Activated CD4-positive, alpha-beta T cell treated with anti-CD3 and anti-CD28 coated beads, Interleukin-2, amount 50 U/mL, for 24 hours (primary cell): ENCODE results near the gene FOXC1.

Source experiments
- DNase-seq, 2 donors: peaks; one replicate each; pipeline ENCODE4 v3.0.0-alpha.2; 2020; ENCODE audit warnings: low read depth in 1 of 2, low spot score in 1 of 2

Gene FOXC1

DNA sequence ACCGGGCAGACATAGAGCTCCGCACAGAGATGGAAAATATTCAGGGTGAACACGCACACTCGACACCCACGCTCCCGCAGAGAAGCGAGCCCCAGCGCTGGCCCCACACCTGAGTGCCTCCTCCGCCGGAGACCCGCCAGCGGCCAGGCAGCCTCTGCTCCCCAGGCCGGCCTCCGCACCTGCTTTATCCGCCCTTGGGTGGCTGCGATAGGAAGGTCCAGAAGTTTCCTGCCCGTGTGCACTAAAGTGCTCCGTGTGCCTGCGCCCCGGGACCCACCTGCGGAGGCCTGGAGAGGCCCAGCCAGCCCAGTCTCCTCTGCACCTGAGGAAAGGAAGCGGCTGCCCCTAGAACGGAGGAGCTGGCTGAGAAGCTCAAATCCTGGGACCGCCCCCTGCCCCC is 10.8 kb upstream of the FOXC1 start:
- DNase-seq = no peak

DNA sequence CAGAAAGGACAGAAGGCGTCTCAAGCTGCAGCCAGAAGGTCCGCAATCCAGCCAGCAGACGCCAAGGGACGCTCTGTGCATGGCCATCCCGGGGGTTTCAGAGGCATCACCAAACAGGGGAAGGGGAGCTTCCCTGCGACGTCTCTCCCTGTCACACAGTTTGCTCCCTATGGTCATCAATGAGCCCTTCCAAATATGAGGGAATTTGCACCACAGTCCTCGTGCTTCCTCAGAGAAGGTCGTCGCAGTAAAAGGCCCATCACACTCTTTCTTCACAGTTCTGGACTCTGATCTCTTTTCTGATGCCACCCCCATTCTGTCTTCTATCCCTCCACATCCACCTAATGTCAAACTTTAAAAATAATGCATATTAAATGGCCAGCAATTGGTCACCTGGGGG is 10.2 kb upstream of the FOXC1 start:
- no peak for DNase-seq

DNA sequence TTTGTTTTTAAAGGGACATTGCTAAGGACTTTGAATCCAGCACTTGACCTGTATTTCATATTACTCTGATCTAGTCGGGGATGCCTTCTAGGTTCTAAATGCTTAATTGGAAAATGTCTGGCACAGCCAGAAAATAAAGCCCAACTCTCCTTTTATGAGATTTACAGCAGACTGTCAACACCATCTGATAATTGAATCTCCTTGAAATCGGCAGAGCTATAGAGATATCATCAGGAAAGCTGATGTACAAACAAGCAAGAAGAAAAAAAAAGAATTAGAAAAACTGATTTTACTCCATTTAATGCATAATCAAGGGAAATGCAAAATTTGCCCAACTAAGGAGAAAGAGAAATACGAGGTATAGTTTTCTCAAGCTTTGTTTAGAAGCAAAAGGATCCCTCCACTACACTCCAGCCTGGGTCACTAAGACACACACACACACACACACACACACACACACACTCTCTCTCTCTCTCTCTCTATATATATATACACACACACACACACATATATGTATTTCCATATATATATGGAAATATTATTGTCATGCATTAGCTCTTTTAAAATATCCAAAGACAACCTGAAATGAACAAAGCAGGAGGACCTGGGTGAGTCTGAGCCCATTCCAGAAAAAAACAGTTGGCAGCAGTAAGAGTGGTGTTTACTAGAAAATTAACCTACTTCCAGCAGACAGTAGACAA is 9.5 kb upstream of the FOXC1 start:
- DNase-seq = no peak

DNA sequence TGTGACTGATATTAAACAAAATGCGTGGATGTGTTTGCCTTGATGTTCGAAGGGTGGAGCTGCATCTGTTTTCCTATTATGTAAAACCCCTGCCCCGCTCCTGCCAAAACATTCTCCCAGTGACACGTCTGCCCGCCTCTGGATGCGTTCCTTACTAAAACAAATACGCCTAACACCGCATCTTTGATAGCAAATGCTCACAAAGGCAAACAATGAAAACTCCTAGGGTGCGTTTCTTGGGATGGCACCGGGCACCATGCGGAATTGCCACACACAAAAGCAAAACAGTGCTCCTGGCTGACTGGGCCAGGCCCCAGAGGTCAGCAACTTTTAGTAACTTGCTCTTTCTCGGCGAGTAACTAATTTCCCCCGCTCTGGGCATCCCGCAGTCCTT is 9.0 kb upstream of the FOXC1 start:
- no peak for DNase-seq

DNA sequence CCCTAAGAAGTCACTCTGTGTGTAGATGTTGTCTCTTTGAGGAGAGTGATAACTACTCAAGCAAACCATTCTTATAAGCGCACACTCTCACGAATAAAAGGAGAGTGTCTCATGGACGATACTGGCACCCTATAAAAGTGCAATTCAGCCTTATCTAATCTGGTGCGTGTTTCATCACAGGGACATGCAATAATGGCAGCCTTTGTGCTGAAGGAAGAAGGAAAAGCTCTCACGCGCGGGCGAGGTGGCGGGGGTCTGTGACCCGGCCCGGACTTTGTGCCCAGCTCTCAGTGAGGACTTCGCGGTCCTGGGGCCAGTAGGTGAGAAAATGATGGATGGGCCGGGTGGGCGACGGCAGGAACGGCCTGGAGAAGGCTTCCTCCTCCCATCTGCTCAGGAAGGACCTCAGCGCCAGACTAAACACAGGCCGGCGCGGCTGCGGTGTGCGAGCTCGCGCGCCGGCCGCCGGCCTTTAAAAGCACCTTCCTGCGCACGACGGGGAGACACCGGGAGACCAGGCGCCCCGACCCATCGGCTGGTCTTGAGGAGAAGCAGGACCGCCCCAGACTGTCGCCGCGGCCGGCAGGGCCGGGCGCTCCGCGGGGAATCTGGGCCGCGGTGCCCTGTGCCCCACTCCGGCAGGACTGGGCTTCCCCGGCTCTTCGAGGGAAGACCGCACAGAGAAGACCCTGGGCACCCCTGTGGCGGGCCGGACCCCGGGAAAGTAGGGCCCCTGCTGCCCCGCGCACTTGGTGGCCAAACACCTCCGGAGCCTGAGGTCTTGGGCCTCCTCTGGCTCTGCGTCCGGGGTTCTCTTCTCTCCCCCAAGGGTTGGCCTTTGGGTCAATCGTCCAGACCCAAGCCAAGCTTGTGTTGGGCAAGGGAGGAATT is 8.3 kb upstream of the FOXC1 start:
- no peak for DNase-seq

DNA sequence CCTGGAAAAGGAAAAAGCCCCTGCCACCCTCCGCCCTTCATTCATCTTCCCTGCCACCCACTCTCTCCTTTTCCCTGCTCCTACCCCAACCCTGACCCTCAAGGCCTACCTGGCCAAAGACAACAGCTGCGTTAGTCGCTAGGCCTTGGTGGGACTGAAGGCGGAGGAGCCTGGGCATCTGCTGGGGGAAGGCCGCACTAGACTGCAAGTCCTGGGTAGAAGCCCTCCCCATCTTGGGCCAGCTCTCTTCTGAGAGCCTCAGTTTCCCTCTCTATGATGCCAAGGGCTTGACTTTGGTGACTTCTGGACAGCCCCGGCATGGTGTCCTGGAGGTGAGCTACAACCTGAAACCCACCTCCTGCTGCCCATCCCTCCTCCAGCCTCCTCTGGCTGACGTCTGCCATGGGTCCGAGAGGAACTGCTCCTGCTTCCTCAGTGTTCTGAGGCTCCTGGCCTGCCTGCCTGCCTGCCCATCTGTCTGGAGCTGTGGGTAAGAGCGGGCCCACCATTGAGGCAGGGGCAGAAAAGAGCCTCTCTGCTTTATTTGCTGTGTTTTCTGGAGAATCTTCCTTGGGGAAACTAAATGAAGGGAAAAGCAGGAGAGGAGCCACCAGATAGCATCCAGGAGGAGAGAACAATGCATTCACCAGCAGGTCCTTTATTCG is 7.5 kb upstream of the FOXC1 start:
- DNase-seq = no peak

DNA sequence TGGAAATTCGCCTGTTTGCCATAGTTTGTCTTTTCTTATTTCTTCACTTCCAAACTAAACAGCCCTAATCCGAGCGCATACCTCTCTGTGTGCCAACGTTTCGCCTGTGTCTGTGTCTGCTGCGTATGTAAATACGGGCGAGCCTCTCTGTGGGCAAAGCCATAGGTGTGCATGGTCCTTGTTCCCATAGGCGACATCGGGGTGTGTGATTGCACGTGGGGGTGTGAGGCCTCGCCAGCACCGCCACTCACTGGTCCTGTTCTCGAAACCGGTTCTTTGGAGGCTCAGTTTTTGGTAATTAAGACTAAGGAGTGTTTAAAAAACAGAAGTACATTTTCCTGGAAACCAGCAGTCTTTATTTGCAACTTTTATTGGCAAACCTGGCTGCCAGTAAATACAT is 6.0 kb upstream of the FOXC1 start:
- DNase-seq = no peak

DNA sequence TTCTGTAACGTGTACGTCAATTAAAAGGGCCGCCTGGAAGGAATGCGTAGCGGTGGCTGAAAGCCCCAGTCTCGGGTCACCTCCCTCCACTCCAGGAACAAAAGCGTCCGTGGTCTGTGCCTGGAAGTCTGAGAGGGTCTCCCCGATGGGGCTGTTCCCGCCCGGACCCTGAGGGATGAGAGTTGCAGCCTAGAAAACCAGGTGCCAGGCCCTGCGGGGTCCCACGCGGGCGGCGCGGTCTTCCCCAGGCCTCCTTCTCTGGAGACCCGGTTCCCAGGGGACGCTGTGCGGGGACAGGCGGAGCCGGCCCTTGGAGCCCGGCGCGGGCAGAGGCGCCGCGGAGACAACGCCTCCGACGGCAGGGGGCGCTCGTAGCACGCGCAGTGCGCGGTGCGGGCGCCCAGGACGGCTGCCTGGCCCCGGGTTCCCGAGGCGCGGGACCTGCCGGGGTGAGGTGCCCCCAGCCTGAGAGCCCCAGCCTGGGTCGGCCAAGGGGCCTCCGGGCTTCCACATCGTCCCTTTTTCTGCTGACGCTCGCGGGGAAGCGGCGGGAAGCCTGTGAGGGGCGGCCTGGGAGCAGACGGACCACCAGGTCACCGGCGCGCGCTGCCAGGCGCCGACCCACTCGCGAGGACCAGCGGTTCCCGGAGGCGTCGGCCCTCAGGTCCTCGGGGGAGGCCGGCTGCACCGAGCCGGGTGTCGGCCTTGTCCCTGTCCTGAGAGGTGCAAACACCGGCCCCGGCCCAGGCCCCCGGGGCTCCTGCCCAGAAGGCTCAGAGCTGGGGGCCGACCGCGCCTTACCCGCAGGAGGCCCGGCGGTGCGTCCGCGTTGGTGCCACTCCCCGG is 5.3 kb upstream of the FOXC1 start:
- DNase-seq = peak; percentile 49 to 58

DNA sequence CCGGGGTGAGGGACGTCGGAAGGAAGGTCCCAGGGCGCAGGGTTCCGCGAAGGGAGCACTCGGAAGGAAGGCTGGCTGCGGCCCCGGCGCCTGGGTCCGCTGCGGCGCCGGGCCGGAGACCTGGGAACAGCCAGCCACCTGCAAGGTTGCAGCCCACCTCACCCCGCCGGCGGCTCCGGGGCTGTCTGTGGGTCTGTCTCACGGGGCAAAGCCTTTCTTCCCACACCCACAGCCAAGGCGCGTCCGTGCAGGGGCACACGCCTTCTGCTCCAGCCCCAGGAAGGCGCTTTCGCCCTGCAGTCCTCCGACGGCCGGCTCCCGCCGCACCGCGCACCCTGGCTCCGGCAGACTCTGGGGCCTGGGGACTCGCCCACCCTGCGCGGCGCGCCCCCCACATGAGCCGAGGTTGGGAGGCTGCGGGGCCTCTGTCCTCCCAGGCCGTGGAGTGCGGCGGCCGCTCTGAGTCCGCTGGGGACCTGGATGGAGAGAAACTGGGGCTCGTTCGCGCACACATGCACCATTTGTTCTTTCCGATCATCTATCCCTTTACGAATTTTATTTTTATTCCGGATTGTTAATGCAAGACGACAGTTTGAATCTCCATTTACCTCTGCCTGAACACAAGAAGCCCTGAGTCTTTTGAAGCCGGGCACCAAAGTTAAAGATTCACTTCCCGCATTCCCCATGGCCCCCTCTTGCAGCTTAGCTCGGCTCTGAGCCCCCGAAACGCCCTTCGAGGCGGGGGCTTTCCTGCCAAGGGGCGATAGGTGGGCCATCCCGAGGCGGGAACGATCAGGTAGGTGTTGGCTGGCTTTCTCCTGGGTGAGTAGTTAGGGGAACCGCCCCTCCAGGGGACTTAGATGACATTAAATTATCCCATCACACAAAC is 4.5 kb upstream of the FOXC1 start:
- no peak for DNase-seq

DNA sequence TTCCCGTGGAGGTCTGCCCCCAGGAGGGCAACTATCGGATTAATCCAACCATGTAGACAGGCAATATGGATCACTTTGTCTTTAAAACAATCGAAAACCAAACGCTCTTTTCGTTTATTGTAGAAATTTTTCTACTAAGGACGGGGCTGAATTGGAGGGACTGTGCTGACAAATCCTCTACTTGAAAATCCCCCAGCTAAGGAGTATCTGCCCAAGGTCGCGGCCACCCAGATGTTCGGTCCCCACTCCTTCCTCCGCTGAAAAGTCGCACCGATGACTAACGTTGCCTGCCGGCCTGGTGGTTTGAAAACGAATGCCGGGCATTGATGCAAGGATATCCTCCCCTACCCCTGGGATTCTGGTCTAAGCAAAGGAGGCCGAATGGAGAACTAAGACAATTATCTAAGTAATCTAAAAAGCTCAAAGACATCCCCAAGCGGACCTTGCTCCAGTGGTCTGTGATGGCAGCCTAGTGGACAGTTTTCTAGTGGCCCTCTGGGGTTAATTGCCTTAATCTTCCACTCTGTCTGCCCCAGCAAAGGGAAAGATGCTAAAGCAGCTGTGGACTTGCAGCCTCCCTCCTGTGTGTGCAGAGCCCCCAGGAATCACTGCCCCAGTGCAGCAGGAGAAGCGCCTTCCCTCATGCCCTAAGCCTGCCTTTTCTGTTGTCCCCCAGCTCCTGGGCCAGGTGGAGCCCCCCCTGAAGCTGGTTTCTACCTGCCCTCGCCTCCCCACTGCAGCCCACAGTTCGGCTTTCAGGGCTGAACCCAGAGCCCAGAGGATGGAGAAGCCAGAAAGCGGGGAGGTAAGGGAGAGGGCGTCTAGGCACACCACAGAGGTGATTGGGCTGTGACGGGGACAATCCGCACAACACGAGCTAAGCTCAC is 3.6 kb upstream of the FOXC1 start:
- no peak for DNase-seq

DNA sequence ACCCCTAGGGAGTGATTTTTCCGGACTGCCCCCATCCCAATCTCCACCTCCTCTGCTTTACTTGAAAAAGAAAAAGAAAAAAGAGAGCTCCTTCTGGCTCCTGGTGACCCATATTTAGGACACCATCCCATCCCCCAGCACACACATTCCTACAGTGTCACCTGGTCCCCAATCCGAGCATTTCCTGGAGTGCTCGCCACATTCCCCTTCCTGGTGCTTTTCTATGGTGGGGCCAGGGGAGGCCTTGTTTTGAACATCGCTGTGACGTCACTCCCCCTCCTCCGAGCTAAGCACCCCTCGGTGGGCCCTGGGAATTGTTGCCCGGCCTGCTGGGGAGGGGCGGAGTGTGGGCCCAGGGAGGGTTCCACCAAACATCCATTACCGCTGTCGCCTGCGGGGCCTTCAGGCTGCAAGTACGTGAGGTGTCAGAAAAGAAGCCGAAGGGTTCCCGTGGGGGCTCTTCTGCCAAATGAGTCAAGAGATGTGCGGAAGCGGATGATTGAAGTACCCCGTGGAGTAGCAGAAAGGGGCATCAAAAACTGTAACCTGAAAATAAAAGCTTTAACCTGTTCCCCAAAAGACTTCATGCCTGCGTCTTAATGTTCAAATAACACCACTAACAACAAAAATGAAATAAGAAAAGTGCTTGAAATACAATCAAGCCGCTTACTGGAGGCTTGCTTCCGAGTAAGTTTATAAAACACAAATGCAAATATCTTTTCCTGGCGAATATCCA is 2.8 kb upstream of the FOXC1 start:
- no peak for DNase-seq

DNA sequence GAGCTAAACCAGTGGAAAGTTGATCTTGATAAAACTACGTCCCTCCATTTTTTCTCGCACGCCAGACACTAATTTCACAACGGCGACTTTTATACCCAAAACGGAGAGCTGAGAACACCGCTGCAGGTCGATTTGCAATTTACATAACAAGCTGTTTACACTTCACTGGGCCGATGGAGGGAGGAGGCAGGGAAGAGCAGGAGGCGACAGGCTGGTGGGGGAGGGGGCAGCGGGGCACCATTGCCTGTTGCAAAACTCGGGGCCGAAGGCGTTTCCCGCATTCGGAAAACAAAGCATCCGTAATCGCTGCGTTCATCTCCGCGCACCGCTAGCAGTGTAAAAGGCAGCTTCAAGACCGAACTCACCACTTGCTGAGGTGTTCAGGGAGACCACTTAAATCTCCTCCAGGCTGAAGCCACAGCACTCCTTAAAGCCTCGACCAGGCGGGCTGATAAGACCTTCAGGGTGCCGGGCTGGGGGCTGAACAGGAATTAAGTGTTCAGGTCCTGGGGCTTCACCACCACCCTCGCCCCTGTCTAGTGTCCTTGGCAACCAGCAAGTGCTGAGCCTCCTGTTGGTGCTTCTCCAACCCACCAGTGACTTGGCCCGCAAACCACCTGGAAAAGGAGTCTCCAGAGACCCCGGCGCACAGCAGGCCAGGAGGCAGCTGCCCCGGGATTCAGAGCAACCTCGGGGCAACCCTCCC is 2.0 kb upstream of the FOXC1 start:
- no peak for DNase-seq

DNA sequence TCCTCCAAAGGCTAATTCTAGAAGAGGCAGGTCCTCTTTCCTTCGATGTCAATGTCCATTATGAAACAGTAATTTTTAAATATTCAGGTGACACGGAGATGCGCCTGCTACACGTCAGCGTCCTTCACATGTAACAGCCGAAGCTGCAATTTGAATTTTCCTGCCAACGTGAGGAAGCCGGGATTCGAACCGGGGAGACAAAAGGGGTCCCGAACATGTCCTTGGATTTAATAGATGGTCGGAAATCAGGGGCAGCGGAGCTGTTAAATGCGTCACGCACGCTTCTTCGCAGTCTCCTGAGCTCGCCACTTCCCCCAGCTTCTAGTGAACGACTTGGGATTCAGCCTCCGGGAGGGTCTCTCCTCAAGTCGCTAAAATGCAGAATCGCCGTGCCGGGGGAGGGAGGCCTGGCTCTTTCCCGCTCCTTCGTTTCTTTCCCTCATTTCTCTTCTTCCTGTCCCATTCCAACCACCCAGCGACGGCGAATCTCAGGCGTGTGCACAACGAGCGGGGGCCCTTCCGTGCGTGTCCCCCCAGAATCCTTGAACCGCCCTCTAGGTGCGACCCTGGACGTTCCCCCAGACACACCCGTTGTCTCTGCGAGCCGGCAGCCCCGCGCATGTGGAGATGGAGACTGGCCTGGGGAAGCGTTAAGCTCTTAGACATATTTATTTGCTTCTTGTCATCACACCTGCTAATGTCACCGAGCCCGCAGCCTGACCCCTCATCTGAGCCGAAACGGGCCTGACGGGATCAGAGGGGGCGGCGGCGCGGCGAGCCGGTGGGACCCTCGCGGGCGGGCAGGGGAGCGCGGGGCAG is 1.3 kb upstream of the FOXC1 start:
- no peak for DNase-seq

DNA sequence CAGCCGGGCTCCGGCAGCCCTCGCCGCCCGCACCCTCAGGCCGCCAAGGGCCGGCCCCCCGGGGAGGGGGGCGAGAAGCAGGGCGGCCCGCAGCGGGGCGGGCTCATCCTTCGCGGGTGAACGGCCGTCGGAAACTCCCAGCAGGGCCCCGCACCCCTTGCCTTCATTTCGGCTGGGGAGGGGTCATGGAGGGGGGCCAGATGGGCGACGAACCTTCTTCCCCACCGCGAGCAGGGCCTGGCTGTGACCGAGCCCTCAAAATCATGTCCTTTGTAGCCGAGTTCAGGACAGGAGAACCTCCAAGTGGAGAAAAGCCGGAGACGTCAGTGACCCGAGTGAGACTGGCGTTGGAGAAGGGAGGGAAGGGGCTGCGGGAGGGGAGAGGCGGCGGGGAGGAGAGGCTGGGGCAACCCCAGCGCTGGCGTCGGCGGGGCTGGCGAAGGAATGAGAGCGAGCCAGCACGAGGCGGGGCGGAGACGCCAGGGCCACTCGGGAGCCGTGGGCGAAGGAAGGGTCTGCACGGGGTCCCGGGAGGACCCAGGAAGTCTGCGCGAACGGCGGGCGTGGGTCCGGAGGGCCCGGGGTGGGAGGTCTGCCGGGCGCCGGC is 571 bp upstream of the FOXC1 start:
- DNase-seq = no peak

DNA sequence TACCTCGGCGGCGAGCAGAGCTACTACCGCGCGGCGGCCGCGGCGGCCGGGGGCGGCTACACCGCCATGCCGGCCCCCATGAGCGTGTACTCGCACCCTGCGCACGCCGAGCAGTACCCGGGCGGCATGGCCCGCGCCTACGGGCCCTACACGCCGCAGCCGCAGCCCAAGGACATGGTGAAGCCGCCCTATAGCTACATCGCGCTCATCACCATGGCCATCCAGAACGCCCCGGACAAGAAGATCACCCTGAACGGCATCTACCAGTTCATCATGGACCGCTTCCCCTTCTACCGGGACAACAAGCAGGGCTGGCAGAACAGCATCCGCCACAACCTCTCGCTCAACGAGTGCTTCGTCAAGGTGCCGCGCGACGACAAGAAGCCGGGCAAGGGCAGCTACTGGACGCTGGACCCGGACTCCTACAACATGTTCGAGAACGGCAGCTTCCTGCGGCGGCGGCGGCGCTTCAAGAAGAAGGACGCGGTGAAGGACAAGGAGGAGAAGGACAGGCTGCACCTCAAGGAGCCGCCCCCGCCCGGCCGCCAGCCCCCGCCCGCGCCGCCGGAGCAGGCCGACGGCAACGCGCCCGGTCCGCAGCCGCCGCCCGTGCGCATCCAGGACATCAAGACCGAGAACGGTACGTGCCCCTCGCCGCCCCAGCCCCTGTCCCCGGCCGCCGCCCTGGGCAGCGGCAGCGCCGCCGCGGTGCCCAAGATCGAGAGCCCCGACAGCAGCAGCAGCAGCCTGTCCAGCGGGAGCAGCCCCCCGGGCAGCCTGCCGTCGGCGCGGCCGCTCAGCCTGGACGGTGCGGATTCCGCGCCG is 994 bp downstream of the FOXC1 start:
- DNase-seq = peak in 1 of 2 donors; percentile 14

DNA sequence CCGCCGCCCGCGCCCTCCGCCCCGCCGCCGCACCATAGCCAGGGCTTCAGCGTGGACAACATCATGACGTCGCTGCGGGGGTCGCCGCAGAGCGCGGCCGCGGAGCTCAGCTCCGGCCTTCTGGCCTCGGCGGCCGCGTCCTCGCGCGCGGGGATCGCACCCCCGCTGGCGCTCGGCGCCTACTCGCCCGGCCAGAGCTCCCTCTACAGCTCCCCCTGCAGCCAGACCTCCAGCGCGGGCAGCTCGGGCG is 1.5 kb downstream of the FOXC1 start:
- no peak for DNase-seq
